ENCODE results near the gene KDSR.

DNA sequence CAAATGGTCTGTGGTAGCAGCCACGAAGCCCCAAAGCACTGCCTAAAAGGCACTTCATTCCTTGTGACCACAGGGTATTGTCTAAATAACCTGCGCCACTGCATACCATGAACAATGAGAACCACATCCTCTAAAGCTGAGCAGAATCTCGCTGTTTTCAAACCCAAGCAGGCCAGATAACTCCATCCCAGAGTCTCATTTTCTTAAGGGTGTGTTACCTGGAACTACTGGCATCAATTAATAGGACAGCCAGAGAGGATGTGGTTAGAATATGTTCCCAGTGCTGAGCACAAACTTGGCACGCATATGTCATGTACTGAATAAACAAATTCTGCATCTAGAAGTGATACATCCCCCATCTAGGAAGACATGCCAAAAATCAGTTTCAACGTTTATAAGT is 42.3 kb upstream of the KDSR start:
- TF ChIP-seq, protein P1, sequence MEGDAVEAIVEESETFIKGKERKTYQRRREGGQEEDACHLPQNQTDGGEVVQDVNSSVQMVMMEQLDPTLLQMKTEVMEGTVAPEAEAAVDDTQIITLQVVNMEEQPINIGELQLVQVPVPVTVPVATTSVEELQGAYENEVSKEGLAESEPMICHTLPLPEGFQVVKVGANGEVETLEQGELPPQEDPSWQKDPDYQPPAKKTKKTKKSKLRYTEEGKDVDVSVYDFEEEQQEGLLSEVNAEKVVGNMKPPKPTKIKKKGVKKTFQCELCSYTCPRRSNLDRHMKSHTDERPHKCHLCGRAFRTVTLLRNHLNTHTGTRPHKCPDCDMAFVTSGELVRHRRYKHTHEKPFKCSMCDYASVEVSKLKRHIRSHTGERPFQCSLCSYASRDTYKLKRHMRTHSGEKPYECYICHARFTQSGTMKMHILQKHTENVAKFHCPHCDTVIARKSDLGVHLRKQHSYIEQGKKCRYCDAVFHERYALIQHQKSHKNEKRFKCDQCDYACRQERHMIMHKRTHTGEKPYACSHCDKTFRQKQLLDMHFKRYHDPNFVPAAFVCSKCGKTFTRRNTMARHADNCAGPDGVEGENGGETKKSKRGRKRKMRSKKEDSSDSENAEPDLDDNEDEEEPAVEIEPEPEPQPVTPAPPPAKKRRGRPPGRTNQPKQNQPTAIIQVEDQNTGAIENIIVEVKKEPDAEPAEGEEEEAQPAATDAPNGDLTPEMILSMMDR (IDR thresholded peaks at IDR 0.05) = no peak
- TF ChIP-seq POLR2A (IDR thresholded peaks at IDR 0.05) = no peak

Data from stomach (tissue), 4 donors.